Stimulated activated CD4-positive, alpha-beta T cell treated with anti-CD3 and anti-CD28 coated beads, Interleukin-15, amount 100 ng/mL, for 1 hour (primary cell): ENCODE data around the gene PIAS1.

ENCODE experiments used
- DNase-seq, 2 donors: peaks; one replicate each; pipeline ENCODE4 v3.0.0-alpha.2; 2020; ENCODE audit warnings: low read depth in 1 of 2, low spot score in 1 of 2

PIAS1 gene

DNA sequence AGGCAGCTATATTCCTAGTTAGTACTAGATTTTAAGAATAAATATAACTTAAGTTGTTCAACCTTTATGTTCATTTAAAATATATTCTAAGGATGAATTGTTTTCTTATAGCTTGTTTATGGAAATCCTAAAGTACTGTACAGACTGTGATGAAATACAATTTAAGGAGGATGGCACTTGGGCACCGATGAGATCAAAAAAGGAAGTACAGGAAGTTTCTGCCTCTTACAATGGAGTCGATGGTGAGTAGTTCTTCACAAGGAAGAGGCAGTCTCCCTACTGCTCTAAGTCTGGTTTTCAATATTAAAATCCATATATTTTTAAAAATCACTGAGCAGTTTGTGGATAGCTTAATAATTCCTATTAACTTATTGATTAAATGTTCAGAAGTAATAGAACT lies 121.4 kb downstream of the PIAS1 start:
- no peak for DNase-seq

DNA sequence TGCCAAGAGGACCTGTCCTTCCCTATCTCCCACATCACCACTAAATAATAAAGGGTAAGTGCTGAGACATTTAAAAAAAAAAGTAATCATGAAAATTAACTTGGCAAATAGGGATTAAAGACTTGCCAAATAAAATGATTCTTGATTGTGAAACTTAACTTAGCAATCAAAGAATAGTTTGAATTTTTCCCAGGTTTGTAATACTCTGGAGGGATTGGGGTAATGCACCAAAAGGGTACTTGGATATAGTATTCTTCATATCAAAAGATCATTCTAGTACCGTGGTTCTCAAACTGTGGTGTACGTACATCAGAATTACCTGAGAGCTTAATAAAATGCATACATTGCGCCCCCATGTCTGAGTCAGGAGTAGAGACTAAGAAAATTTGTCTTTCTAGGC lies 122.5 kb downstream of the PIAS1 start:
- no peak for DNase-seq

DNA sequence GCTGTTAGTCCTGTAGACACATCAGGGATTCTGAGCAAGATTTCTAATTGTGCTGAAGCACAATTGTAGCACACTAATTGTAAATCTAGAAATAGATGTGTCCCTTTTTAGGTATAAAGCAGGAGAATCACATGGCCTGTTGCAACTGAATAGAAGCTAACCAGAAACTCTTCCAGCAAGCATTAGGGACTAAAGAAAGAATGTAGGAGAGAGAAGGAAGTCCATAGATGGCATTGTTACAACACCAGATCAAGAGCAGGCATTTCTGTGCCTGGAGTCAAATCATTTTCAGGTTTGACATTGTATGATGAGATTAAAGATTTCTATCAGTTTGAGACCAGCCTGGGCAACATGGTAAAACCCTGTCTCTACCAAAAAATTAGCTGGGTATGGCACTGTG lies 123.6 kb downstream of the PIAS1 start:
- no peak for DNase-seq

DNA sequence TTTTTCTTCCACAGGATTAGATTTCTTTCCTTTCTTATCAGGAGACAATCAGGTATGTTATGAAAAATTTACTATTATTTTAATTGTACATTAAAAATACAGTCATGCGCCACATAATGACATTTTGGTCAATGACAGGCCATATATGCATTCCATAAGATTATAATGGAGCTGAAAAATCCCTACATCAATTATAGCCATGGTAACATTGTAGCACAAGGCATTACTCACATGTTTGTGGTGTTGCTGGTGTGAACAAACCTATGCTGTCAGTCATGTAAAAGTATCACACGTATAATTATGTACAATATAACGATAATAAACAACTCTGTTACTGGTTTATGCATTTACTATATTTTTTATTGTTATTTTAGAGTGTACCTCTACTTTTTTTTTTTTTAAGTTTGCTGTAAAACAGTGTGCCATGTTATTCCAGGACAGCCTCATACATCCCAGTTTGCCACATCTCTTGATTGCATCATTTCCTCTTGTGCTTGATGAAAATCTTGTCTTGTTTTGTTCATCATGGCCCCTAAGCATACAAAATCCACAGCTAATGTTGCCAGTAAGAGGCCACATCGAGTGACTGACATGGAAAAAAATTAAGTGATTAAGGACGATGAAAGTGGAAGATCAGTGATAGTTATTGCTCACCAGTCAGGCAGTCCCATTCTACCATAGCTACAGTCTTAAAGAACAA lies 129.7 kb downstream of the PIAS1 start:
- DNase-seq = no peak

DNA sequence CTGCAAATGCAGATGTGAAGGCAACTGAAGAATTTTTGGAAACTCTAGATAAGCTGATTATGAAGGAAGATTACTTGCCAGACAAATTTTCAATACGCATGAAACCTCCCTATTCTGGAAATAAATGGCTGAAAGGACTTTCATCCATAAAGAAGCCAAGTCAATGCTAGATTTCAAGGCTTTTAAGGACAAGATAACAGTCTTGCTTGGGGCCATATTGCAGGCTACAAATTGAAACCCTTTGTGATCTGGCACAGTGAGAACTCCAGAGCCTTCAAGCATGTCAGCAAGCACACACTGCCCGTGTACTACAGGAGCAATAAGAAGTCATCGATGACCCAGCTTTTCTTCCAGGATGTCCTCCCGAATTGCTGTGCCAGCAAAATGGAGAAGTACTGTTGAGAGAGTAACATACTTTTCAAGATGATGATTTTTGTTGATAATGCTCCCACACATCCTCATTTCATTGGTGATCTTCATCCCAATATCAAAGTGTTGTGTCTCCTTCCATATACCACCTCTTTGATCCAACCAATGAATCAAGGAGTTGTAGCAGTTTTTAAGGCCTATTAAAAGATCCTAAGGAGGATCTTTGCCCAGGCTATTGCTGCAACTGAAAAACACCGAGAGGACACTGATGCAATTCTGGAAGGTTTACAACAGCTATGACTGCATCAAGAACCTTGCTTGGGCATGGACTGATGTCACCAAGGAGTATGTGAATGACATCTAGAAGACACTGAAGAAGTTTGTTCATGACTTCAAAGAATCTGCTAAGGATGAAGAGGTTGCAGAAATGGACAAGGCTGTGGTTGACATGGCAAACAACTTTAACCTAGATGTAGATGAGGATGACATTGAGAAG lies 130.7 kb downstream of the PIAS1 start:
- DNase-seq = no peak

DNA sequence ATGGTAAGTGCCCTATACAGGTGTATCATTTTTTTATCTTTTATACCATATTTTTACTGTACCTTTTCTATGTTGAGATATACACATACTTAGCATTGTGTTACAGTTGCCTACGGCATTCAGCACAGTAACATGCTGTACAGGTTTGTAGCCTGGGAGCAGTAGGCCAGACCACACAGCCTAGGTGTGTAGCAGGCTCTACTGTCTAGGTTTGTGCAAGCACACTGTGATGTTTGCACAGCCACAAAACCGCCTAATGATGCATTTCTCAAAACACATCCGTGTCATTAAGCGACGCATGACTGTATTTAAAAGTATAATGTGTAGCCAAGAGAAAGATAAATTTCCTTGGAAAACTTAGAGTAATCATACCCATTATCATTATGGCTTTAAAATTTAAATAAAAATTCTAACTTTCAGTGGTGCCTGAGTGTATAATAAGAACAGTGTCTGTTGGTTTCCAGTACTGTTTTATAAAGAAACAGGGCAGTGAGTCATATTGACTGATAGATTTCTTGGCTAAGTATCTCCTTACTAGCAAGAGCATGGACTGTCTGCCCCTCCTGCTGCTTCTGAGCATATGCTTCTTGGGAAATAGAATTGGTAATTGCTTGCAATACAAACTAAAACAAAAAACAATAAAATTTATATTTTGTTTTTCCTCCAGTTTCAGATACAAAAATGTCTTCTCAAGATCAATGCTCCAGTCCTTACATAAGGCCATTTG lies 132.7 kb downstream of the PIAS1 start:
- DNase-seq = no peak

DNA sequence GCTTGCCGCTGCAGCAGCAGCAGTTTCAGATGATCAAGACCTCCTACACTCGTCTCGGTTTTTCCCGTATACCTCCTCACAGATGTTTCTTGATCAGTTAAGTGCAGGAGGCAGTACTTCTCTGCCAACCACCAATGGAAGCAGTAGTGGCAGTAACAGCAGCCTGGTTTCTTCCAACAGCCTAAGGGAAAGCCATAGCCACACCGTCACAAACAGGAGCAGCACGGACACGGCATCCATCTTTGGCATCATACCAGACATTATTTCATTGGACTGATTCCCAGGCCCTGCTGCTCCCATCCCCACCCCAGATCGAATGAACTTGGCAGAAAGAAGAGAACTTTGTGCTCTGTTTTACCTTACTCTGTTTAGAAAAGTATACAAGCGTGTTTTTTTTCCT lies 133.4 kb downstream of the PIAS1 start:
- DNase-seq = no peak

DNA sequence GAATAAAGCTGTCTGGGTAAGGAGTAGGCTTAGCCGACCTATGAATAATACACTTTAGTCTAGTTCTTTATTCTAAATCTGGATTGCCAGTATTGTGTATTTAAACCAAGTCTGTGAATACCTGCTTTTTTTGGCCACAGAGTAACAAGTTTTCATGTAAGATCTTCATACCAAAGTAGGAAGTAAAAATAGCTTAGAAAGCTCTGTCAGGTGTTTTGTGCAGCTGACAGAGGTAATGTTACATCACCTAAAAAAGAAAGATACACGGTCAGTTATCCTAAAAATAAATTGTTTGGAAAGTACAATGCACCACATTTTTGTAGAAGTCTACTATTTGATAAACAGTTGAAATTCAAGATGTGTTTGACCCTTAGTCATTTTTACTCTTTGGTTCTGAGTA lies 134.5 kb downstream of the PIAS1 start:
- no peak for DNase-seq

DNA sequence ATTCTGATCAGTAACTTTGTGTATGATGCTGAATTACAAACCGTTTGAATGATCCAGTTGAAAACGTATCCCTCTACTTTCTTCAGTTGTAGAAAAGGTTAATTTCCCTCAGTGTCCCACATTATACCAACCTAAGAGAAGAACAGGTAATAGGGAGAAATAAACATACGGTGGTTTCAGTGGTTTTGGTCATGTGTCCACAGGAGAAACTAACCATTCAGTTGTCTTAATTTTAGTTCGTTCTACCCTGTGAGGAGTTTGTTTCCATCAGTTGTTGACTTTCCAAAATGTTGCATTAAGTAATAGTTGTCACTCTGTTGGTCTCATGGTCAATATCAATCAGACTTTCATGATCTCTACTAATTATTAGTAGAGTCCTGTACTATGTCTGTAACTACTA lies 135.9 kb downstream of the PIAS1 start:
- DNase-seq = no peak

DNA sequence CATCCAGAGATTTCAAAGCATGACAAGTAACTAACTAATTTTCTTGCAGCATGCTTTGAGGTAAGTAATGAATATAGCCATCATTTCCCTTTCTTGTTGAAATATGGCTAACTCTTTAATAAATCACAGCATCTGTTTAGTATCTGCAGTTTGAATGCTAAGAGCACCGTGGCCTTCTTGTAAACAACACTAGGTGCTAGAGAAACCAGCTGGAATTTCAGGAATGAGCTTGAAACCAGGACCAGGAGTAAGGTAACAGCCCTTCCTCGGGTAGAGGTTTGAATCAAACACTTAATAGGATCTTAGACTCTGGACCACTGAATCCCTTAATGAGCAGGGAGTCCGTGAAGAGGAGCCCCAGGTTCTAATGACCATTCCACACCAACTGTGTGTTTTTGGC lies 137.4 kb downstream of the PIAS1 start:
- no peak for DNase-seq

DNA sequence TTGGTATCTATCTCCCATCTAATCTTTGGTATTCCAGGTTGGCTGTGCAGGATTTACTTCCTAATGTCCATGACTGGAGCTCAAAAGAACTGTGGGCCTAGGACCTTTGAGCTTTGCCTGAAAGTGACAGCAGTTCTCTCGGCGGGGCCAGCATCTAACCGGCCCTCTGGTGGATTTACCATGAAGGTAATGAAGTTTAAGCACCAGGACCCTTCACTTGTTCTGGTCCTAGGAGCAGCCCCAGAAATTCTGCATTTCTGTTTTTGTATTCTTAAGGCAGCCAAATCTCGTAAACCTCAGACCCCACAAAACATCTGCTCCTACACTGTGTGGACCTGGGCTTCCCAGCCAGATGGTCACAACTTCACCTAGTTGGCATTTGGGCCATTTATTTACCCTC lies 138.0 kb downstream of the PIAS1 start:
- no peak for DNase-seq

DNA sequence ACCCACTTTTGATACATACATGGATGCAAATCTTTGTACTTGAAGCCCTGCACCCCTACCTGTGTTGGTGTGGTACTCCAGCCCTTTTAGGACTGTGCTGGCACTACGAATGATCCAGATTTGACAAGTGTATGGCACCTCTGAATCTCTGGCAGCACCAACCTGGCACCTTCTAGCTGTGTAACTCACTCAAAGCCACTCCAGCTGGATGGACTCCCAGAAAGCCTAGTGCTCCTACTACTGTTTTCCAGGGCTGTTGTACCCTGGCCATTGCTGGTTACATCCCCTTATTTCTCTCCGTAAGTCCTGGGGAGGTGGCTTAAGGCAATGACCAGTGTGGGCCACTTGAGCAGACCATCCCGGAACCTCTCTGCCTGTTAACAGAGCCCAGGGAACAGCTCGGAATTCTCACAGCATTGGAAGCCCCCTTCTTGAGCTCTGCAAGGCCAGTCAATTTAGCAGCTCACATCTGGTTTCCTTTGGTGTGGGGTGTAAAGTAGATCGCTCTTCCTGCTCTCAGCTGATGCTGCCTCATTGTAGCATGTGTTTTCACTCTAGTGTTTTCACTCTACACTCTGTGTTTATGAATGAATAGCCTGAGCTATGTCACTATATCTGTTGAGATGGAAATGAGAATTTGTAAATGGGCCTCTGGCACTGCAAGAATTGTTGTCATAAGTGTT lies 138.8 kb downstream of the PIAS1 start:
- DNase-seq = no peak

DNA sequence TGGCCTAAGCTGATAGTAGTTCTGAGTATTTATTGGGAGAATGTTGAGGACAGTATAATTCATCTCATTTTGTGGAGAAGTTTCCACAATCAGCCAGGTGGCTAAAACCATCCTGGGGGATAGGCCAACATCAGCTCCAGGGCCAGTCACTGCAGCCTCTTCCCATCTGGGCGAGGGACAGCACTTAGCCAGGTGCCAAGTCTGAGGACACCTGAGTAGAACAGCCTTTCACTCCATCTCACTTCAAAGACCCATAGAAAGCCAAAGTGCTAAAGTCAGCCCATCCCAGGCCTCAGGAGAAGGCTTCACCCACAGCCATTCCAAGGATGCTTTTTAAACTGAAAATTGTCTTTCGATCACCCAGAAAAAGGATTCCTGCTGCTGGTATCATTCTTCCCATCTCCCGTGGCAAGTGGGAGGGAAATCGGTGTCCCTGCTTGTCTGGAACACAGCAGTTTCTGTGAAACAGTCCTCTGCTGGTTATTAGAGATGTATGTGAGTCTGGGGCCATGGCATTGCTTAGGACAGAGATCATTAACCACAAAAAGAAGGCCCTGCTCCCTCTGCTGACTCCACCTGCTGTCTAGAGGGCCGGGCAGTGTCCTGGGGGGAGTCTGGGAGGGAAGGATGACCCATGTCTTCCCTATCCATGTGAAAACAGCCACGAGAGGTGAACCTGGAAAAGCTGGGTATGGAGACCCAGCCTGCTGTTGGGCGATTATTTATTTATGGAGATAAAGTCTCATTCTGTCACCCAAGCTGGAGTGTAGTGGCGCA lies 141.4 kb downstream of the PIAS1 start:
- DNase-seq = no peak

DNA sequence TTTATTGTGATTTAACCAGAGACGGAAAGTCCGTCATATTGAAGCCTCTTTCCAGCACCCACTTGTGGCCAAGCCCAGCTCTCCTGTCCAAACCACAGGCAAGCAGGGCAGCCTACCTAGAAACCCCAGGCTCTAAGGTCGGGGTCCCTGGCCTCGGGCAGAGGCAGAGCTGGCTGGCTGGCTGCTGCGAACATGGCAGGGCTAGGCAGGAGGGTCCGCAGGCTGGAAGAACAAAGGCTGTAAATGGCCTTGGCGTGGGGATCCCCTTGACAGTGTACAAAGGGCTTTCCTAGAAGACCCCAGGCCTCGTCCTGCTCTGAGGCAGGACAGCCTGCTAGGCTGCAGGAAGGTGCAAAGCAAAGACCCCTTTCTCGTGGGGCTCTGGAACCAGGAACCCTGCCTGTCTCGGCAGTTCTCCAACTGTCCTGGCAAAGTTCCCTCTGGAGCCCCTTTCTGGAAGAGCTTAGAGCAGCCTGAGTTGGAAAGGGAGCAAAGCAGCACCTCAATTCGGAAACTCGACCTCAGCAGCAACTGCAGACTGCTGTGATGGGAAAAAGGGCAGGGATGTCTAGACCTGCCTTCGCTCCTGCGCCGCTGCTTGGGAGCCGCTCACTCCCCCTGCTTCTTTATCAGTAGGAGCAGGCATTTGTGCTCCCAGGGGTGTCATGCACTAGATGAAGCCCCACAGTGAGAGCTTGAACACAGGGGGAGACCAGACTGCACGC lies 142.5 kb downstream of the PIAS1 start:
- DNase-seq = no peak

DNA sequence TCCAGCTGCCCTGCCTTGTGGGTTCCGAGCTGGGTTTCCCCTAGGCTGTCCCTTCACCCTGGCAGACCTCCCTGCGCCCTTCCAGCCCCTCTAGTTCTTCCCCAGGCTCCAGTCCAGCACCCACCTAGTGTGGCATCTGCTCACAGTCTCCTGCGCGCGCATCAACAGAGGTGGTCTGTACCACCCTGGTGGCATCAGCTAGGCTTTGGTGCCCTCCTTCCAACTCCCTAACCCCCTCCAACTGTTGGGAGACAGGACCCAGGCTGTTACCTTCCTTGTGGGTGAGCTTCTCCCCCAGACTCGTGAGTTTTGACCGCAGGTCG lies 143.0 kb downstream of the PIAS1 start:
- DNase-seq = no peak

DNA sequence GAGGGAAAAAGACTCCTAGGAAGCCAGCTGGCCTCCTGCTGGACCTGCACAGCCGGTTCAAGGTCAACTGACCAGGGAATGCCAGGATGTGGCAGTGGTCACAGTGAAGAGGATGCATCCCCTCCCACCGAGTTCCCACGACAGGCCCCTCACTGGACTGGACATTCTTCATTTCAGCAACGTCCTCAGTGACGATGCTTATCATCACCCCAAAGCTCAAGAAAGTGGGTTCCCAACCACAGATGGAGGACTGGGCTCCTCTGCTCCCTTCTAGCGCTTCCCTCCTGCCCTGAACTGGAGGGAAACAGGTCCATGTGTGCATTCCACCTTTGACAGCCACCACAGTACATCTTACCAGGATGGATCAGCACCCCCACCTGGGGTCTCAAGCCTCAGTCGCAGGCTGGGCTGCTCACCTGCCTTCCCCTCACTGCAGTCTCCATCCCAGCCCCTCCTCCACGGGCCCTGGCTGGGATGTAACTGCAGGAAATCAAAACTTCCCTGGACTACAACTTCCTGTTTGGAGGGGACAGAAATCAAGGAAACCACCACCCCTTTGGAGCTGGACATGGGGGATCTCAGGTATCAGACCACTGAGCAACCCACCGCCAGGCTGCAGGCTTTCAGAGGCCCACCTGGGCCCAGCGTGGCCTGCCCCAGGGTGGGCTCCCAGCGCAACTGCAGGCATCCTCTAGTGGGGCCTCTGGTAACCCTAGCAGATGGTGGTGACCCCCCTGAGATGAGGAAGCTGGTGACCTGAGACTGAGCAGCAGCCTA lies 143.7 kb downstream of the PIAS1 start:
- DNase-seq = no peak

DNA sequence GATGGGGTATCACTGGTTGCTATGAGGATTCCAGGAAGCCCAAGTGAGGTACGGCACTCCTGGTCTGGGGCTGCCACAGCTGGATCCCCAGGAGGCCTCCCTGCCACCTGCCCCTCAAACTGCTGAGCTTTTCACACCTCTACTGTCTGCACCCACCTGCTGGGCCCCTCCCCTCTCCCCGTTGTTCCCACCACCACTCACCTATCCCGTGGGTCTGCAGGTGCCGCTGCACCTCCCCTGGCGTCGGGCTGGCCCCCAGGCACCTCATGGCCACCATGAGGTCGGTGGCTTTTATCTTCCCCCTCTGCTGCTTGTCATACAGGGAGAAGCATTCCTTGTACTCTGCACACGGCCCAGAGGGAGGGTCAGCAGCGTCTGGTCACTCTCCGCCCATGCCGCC lies 145.2 kb downstream of the PIAS1 start:
- no peak for DNase-seq

DNA sequence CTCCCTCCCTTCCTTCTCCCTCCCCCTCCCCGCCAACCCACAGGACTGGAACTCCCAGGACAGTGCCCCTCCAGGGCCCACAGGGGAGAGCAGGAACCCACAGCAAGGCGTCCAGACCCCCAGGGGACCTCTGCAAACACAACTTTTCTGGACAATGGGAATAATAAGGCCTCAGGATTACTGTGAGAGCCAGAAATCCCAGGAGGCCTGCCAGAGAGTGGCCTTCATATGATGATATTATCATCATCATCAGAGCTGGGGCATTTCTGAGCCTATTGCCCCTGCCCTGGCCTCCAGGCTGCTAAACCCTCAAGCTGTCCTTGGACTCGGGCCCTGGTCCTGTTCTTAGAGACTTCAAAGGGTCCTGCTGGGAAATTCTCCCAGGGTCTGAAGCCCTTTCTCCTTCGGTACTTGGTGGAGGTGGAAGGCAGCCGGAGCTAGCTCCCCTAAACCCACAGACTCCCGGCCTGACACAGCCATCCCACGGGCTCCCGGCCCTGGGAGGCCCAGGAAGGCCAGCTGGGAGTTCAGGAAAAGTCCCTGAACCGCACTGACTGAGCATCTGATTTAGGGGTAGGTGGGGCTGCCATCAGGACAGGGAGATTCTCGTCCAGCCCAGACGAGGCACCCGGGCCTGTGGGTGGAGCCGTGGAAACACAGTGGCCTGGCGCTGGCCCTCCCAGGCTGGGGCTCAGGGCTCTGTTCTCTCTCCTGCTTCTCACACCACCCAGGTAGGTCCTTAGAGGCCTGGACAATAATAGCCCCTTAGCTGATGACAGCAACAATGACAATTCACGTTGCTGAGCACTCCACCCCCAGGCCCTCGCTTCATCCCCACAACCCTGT lies 146.1 kb downstream of the PIAS1 start:
- no peak for DNase-seq
